MG63 (cell line): ENCODE measurements around the gene PRKCI. TPM values are rescaled to one million over a fixed set of nuclear protein-coding genes. Genes with fewer than 3 reads are reported as not detected.
"Not testable (repeated sequence)": the region's sequence is repeated elsewhere in the genome, so short reads cannot be mapped to it uniquely, and the experiment has no call there.

Experiments used
- DNase-seq: peaks from one replicate; pipeline ENCODE4 v3.0.0-alpha.2; 2020
- H3K27me3 ChIP-seq: fragments of 250-450 bp; sonication (Bioruptor Pico); 2 replicates; pipeline ENCODE4 v1.5.1; 2020; ENCODE audit warnings: mild to moderate bottlenecking, moderate library complexity
- H3K36me3 ChIP-seq: fragments of 250-450 bp; sonication (Bioruptor Pico); 2 replicates; pipeline ENCODE4 v1.5.1; 2020; ENCODE audit warnings: mild to moderate bottlenecking, moderate library complexity
- H3K4me3 ChIP-seq: fragments of 250-450 bp; sonication (Bioruptor Pico); 2 replicates; pipeline ENCODE4 v1.5.1; 2020; ENCODE audit warnings: mild to moderate bottlenecking, moderate library complexity
- H3K9me3 ChIP-seq: fragments of 250-450 bp; sonication (Bioruptor Pico); 2 replicates; pipeline ENCODE4 v1.5.1; 2020; ENCODE audit warnings: mild to moderate bottlenecking, moderate library complexity
- total RNA-seq: library from RNA; depleted of rRNA; stranded (reverse); fragments of >200 nt; shearing (Covaris generic); gene quantifications from 2 replicates; pipeline ENCODE4 v1.2.3, GENCODE V29; 2014; ENCODE audit warnings: low replicate concordance

PRKCI gene
- total RNA-seq, 1 experiment from 2014 or later: 34.6 TPM

DNA sequence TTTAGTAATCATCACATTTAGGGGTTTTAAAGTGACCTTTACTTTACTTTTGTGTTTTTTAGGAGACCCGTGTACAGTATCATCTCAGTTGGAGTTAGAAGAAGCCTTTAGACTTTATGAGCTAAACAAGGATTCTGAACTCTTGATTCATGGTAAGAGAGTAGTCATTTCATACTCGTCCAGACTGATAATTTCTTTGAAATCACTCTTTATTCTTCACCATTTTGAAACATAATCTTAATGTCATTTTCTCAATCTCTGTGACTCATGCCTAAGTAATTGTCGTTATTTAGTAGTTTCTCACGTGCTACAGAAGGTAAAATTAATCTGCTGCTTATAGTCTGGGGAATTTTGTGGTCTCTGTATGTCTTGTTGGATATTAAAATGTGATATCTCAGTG, 37.7 kb downstream of the PRKCI start:
- H3K9me3 ChIP-seq: peaks cover 5% of the 10 kb centered on the region
- no peak for DNase-seq
- no peak overlapping the region for H3K4me3 ChIP-seq
- peaks cover 26% of the 10 kb centered on the region for H3K36me3 ChIP-seq
- H3K27me3 ChIP-seq: no peaks in the 10 kb centered on the region

GRCh38 chr3:170267793-170268192, 45.6 kb downstream of the PRKCI start:
- Histone ChIP-seq H3K9me3 (no peaks in the 10 kb centered on the region), H3K36me3 (peaks cover 38% of the 10 kb centered on the region), H3K4me3 (no peak overlapping the region), H3K27me3 (no peaks in the 10 kb centered on the region)
- DNase-seq: no peak

GRCh38 chr3:170269673-170270254, 47.5 kb downstream of the PRKCI start:
- H3K36me3 ChIP-seq: peaks cover 32% of the 10 kb centered on the region
- DNase-seq, H3K4me3 ChIP-seq, H3K9me3 ChIP-seq, H3K27me3 ChIP-seq: not testable (repeated sequence)

GRCh38 chr3:170270282-170270881, 48.2 kb downstream of the PRKCI start:
- no peaks in the 10 kb centered on the region for H3K27me3 ChIP-seq
- no peak overlapping the region for H3K4me3 ChIP-seq
- no peaks in the 10 kb centered on the region for H3K9me3 ChIP-seq
- H3K36me3 ChIP-seq: peaks cover 32% of the 10 kb centered on the region
- DNase-seq: no peak

- DNase-seq: no peak
- no peaks in the 10 kb centered on the region for H3K9me3 ChIP-seq
- H3K36me3 ChIP-seq: peaks cover 30% of the 10 kb centered on the region
- no peak overlapping the region for H3K4me3 ChIP-seq
- no peaks in the 10 kb centered on the region for H3K27me3 ChIP-seq
Observed at GRCh38 chr3:170274641-170275040, 52.4 kb downstream of the PRKCI start.

DNA sequence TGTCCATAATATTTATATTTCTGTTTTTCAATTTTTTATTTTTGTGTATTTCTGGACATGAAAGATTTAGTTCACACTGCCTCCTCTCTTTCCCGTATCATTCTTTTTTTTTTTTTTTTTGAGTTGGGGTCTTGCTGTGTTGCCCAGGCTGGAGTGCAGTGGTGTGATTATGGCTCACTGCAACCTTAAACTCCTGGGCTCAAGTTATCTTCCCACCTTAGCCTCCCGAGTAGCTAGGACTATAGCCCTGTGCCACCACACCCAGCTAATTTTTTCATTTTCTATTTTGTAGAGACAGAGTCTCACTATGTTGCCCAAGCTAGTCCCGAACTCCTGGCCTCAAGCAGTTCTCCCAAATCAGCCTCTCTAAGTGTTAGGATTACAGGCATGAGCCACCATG, 53.6 kb downstream of the PRKCI start:
- no peak overlapping the region for H3K4me3 ChIP-seq
- no peaks in the 10 kb centered on the region for H3K9me3 ChIP-seq
- H3K27me3 ChIP-seq: no peaks in the 10 kb centered on the region
- no peak for DNase-seq
- peaks cover 29% of the 10 kb centered on the region for H3K36me3 ChIP-seq

GRCh38 chr3:170277311-170277710, 55.1 kb downstream of the PRKCI start:
- not testable (repeated sequence) for H3K27me3 ChIP-seq, H3K4me3 ChIP-seq, DNase-seq, H3K9me3 ChIP-seq
- peaks cover 37% of the 10 kb centered on the region for H3K36me3 ChIP-seq

GRCh38 chr3:170277833-170278580, 55.8 kb downstream of the PRKCI start:
- Histone ChIP-seq H3K27me3 (no peaks in the 10 kb centered on the region), H3K36me3 (peaks cover 33% of the 10 kb centered on the region), H3K4me3 (no peak overlapping the region), H3K9me3 (no peaks in the 10 kb centered on the region)
- no peak for DNase-seq

DNA sequence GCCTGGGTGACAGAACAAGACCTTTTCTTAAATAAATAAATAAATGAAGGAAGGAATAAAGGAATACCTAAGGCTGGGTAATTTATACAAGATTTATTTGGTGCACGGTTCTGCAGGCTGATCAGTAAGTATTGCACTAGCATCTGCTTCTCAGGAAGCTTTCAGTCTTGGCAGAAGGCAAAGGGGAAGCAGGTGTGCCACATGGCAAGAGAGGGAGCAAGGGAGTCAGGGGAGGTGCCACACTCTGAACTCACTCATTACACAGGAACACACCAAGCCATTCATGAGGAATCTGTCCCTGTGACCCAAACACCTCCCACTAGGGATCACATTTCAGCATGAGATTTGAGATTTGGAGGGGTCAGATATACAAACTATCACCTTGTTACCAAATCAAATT, 56.4 kb downstream of the PRKCI start:
- no peak for DNase-seq
- H3K36me3 ChIP-seq: peaks cover 28% of the 10 kb centered on the region
- H3K4me3 ChIP-seq: no peak overlapping the region
- H3K27me3 ChIP-seq: no peaks in the 10 kb centered on the region
- no peaks in the 10 kb centered on the region for H3K9me3 ChIP-seq

DNA sequence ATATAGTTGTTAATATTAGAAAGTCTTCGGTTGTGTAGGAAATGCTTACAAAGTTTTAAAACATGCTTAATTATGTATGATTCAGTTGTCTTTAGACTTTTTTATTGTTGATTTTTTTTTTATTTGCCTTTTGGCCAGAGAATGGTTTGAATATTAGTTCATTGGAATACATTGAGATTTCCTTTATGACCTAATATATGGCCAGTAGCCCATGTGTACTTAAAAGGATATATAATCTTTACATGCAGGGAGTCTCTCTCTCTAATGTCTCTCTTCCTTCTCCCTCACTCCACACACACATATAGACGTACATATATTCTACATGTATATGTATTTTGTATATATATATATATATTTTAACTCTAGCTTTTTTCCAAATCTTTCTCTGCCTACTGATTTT, 68.0 kb downstream of the PRKCI start:
- Histone ChIP-seq H3K4me3 (no peak overlapping the region), H3K27me3 (no peaks in the 10 kb centered on the region), H3K9me3 (no peaks in the 10 kb centered on the region), H3K36me3 (peaks cover 30% of the 10 kb centered on the region)
- no peak for DNase-seq

- Histone ChIP-seq H3K9me3 (no peaks in the 10 kb centered on the region), H3K27me3 (no peaks in the 10 kb centered on the region), H3K36me3 (peaks cover 28% of the 10 kb centered on the region), H3K4me3 (no peak overlapping the region)
- DNase-seq: no peak
Observed at GRCh38 chr3:170295586-170295985, 73.4 kb downstream of the PRKCI start.

DNA sequence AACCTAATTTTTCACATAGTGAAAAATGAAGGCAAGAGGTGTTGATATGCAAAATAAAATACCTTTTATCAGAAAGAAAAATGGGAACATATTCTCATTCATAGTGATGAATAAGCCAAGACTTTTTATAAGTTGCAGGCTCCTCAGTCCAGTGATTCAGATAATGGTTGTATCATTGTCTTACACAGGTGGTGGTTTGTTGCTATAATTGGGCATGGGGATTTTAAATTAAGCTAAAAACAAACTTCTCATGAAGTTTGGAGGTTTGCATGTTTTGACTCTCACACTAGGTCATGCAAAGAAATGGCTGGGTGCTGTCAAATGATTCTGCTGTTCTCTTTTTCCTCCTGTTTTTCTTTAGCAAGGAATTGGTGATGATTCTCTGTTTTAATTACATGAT, 74.5 kb downstream of the PRKCI start:
- no peaks in the 10 kb centered on the region for H3K27me3 ChIP-seq
- DNase-seq: no peak
- no peak overlapping the region for H3K4me3 ChIP-seq
- H3K9me3 ChIP-seq: no peaks in the 10 kb centered on the region
- H3K36me3 ChIP-seq: peaks cover 28% of the 10 kb centered on the region

DNA sequence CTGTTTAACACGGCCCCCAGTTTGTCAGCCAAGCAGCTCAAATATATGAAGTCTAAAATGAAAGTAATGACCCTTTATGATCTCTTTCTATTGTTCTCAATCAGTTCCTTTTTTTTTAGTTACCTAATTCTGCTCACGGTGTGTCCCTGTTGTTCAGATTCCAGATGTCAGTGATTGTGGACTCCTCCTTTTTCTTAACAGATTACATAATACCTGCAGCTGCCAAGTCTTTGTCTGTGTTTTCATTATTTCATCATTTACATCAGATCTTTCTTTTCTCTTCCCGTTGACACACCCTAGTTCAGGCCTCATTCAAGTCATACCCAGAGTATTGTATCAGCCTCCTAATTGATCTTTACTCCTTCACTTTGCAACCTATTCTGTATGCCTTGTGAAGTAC, 79.2 kb downstream of the PRKCI start:
- H3K27me3 ChIP-seq: no peaks in the 10 kb centered on the region
- H3K4me3 ChIP-seq: no peak overlapping the region
- no peaks in the 10 kb centered on the region for H3K9me3 ChIP-seq
- H3K36me3 ChIP-seq: peaks cover 26% of the 10 kb centered on the region
- no peak for DNase-seq

GRCh38 chr3:170302008-170302407, 79.8 kb downstream of the PRKCI start:
- DNase-seq: no peak
- H3K27me3 ChIP-seq: no peaks in the 10 kb centered on the region
- H3K4me3 ChIP-seq: no peak overlapping the region
- no peaks in the 10 kb centered on the region for H3K9me3 ChIP-seq
- H3K36me3 ChIP-seq: peaks cover 26% of the 10 kb centered on the region

DNA sequence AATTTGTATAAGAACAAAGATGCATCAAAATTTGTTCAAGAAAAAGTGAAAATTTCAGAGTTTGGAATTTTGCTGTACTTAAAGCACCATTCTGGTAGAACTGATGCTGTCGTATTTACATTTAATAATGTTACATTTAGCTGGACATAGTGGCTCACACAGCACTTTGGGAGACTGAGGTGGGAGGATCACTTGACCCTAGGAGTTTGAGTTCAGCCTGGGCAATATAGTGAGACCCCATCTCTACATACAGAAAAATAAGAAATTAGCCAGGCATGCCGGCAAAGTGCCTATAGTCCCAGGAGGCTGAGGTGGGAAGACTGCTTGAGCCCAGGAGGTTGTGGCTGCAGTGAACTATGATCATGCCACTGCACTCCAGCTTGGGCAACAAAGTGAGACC, 83.8 kb downstream of the PRKCI start:
- no peak for DNase-seq
- Histone ChIP-seq H3K9me3 (no peaks in the 10 kb centered on the region), H3K36me3 (peaks cover 18% of the 10 kb centered on the region), H3K27me3 (no peaks in the 10 kb centered on the region), H3K4me3 (no peak overlapping the region)

GRCh38 chr3:170307671-170308405, 85.6 kb downstream of the PRKCI start:
- no peak overlapping the region for H3K4me3 ChIP-seq
- DNase-seq: peak; percentile 35
- H3K36me3 ChIP-seq: peaks cover 6% of the 10 kb centered on the region; the same call in 1 of the 2 replicates
- no peaks in the 10 kb centered on the region for H3K9me3 ChIP-seq
- no peaks in the 10 kb centered on the region for H3K27me3 ChIP-seq

DNA sequence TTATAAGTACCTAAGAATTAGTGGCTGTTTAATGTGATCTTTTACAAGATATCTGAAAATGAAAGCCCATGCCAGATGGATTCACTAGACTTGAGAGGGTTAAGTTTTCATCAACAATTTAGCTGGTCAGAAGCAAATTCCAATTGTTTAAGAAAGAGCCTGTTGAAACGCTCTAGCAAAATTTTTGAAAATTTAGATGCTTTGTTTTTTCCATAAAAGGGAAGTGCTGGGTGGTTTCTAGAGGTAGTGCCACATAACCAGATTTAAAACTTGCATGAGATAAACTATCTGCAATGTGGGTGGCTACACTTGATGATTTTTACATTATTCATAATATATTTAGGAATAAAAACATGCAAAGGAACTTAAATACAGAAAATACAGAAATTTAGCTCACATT, 86.8 kb downstream of the PRKCI start:
- Histone ChIP-seq H3K36me3 (no peaks in the 10 kb centered on the region), H3K27me3 (no peaks in the 10 kb centered on the region), H3K9me3 (no peaks in the 10 kb centered on the region), H3K4me3 (no peak overlapping the region)
- DNase-seq: no peak
